CD14-positive monocyte (primary cell): ENCODE measurements around the gene NTRK2. TPM values are rescaled to one million over a fixed set of nuclear protein-coding genes. Genes with fewer than 3 reads are reported as not detected.

Experiments
- DNase-seq, 3 donors: peaks; one replicate each; pipeline ENCODE4 v3.0.0-alpha.2; 2011 to 2022
- H2AFZ ChIP-seq: 2 replicates; pipeline ENCODE4 v1.6.0; 2012; ENCODE audit warnings: mild to moderate bottlenecking, low read depth, low read length, inconsistent platforms; ENCODE audit not compliant: insufficient read depth, poor library complexity, severe bottlenecking
- H3K27ac ChIP-seq, 2 donors: 1 replicate in 1 of 2; 2 replicates in 1 of 2; pipeline ENCODE4 v1.5.1; 2012 to 2013; ENCODE audit warnings: low read length in 2 of 2, control low read depth in 1 of 2, inconsistent platforms in 1 of 2, low read depth in 1 of 2, mild to moderate bottlenecking in 1 of 2
- H3K27me3 ChIP-seq, 2 donors: one replicate each; pipeline versions ENCODE4 v1.6.0 to v1.6.1; 2011 to 2013; ENCODE audit warnings: low read length in 2 of 2; ENCODE audit not compliant: control insufficient read depth in 2 of 2, insufficient read depth in 2 of 2
- H3K36me3 ChIP-seq, 2 donors: replicated peaks in 1 of 2; 1 replicate in 1 of 2; 2 replicates in 1 of 2; pipeline versions ENCODE4 v1.5.1 to v1.6.1; 2012 to 2013; ENCODE audit warnings: low read length in 2 of 2, control low read depth in 1 of 2, inconsistent platforms in 1 of 2, mild to moderate bottlenecking in 1 of 2; ENCODE audit not compliant: insufficient read depth in 2 of 2, control insufficient read depth in 1 of 2
- H3K4me1 ChIP-seq, 2 donors: 1 replicate in 1 of 2; 2 replicates in 1 of 2; pipeline versions ENCODE4 v1.5.1 to v1.6.1; 2012 to 2013; ENCODE audit warnings: low read length in 2 of 2, control low read depth in 1 of 2, inconsistent platforms in 1 of 2, mild to moderate bottlenecking in 1 of 2, moderate library complexity in 1 of 2; ENCODE audit not compliant: insufficient read depth in 2 of 2, control insufficient read depth in 1 of 2
- H3K4me2 ChIP-seq: replicated peaks from 2 replicates; pipeline ENCODE3; 2012; ENCODE audit warnings: low read length, moderate library complexity, mild to moderate bottlenecking; ENCODE audit not compliant: poor library complexity, severe bottlenecking; ENCODE audit errors: extremely low read depth
- H3K4me3 ChIP-seq, 3 experiments: fragments of 200-600 bp in 1 of 3; sonication (generic) in 1 of 3; replicated peaks in 1 of 3; 1 replicate in 2 of 3; 2 replicates in 1 of 3; pipeline ENCODE4 v1.5.1; 2011 to 2013; ENCODE audit warnings: low read length in 3 of 3, mild to moderate bottlenecking in 3 of 3, control low read depth in 2 of 3, low read depth in 2 of 3, inconsistent platforms in 1 of 3, moderate library complexity in 1 of 3
- H3K79me2 ChIP-seq: 2 replicates; pipeline ENCODE4 v1.6.0; 2012; ENCODE audit warnings: mild to moderate bottlenecking, control low read depth, inconsistent platforms, low read length, moderate library complexity; ENCODE audit not compliant: insufficient read depth
- H3K9ac ChIP-seq: 2 replicates; pipeline ENCODE4 v1.6.0; 2017; ENCODE audit warnings: low read length, mild to moderate bottlenecking; ENCODE audit not compliant: insufficient read depth, poor library complexity, severe bottlenecking
- H3K9me3 ChIP-seq, 2 donors: replicated peaks in 1 of 2; 1 replicate in 1 of 2; 2 replicates in 1 of 2; pipeline versions ENCODE4 v1.5.1 to v1.6.1; 2012 to 2013; ENCODE audit warnings: low read length in 2 of 2, control low read depth in 1 of 2; ENCODE audit not compliant: control insufficient read depth in 1 of 2, insufficient read depth in 1 of 2
- H4K20me1 ChIP-seq: 2 replicates; pipeline ENCODE4 v1.6.0; 2012; ENCODE audit warnings: mild to moderate bottlenecking, low read length, control low read depth, moderate library complexity; ENCODE audit not compliant: insufficient read depth
- H3K27ac Mint-ChIP-seq, 7 donors: one replicate each; pipeline ENCODE4 v1.8.0; 2020; ENCODE audit warnings: mild to moderate bottlenecking in 7 of 7, mixed read lengths in 7 of 7, moderate library complexity in 6 of 7, inconsistent platforms in 2 of 7
- H3K27me3 Mint-ChIP-seq, 3 donors: one replicate each; pipeline ENCODE4 v1.8.0; 2021 to 2022; ENCODE audit warnings: low read depth in 3 of 3, mild to moderate bottlenecking in 3 of 3, mixed read lengths in 3 of 3, moderate library complexity in 3 of 3, inconsistent platforms in 1 of 3
- H3K36me3 Mint-ChIP-seq, 2 donors: one replicate each; pipeline ENCODE4 v1.8.0; 2020; ENCODE audit warnings: mixed read lengths in 2 of 2, inconsistent platforms in 1 of 2, mild to moderate bottlenecking in 1 of 2
- H3K4me1 Mint-ChIP-seq: one replicate; pipeline ENCODE4 v1.8.0; 2020; ENCODE audit warnings: mild to moderate bottlenecking, mixed read lengths
- H3K4me3 Mint-ChIP-seq, 2 donors: one replicate each; pipeline ENCODE4 v1.8.0; 2020; ENCODE audit warnings: mild to moderate bottlenecking in 2 of 2, mixed read lengths in 2 of 2, moderate library complexity in 1 of 2
- H3K9me3 Mint-ChIP-seq, 7 donors: one replicate each; pipeline ENCODE4 v1.8.0; 2020 to 2022; ENCODE audit warnings: mixed read lengths in 7 of 7, mild to moderate bottlenecking in 6 of 7, moderate library complexity in 6 of 7, inconsistent platforms in 2 of 7
- WGBS: methylation state at CpG from one replicate; pipeline ENCODE4 v1.1.5; 2013; ENCODE audit warnings: missing lambda C conversion rate; ENCODE audit not compliant: insufficient coverage; 5-methylcytosine and 5-hydroxymethylcytosine counted together
- intact Hi-C, 2 donors: fragments of 100-400 bp; cut with micrococcal nuclease; formaldehyde crosslinking; loops; one replicate each; pipeline versions ENCODE4 v1.15.0 to v1.15.1; 2023
- polyA plus RNA-seq, 3 donors: library from polyadenylated mRNA; depleted of rRNA in 1 of 3; unstranded in 2 of 3; stranded (reverse) in 1 of 3; fragments of 300-500 nt in 2 of 3; fragments of >200 nt in 1 of 3; fragmentation: Illumina TruSeq in 2 of 3; gene quantifications; 1 replicate in 2 of 3; 2 replicates in 1 of 3; pipeline ENCODE4 v1.2.3, GENCODE V29; 2012 to 2021
- TF ChIP-seq, protein P1 (sequence below): fragments of 200-600 bp; IDR thresholded peaks from one replicate; pipeline ENCODE4 v1.8.0; 2022; ENCODE audit warnings: antibody characterized with exemption, mild to moderate bottlenecking

Gene NTRK2
- polyA plus RNA-seq, 3 donors: not detected

DNA sequence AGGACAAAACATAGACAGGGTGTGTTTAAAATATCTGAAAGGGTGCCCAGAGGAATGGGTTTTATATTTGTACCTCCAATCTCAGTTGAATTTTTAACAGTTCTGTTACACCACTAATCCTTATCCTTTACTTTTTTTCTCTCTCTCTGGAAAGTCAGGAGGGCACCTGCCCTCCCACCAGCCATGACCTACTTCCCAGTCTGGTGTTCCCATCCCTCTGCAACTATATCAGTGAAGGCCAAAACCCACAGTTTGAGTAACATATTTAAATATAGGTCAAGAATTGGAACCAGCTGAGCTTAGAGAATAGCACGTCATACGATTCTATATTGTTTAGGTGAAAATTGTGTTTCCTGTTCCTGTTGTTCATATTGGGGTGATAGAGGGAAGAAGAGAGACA is 229.8 kb downstream of the NTRK2 start:
- WGBS: 100% methylated on average over 2 of the region's 2 CpGs
- no peaks in the 10 kb centered on the region for H3K36me3 Mint-ChIP-seq
- Histone ChIP-seq H3K9me3 (no peaks in the 10 kb centered on the region), H3K27ac (no peak overlapping the region), H3K27me3 (no peaks in the 10 kb centered on the region), H3K4me2 (no peak overlapping the region), H4K20me1 (no peaks in the 10 kb centered on the region), H2AFZ (no peak overlapping the region), H3K4me1 (no peaks in the 10 kb centered on the region), H3K9ac (no peak overlapping the region), H3K36me3 (no peaks in the 10 kb centered on the region), H3K79me2 (no peaks in the 10 kb centered on the region), H3K4me3 (no peak overlapping the region)
- no peak overlapping the region for H3K27ac Mint-ChIP-seq
- H3K4me1 Mint-ChIP-seq: no peaks in the 10 kb centered on the region
- DNase-seq: no peak
- H3K9me3 Mint-ChIP-seq: peaks cover 0 to 4% (median 0%) of the 10 kb centered on the region in 7 donors
- TF ChIP-seq, protein P1, sequence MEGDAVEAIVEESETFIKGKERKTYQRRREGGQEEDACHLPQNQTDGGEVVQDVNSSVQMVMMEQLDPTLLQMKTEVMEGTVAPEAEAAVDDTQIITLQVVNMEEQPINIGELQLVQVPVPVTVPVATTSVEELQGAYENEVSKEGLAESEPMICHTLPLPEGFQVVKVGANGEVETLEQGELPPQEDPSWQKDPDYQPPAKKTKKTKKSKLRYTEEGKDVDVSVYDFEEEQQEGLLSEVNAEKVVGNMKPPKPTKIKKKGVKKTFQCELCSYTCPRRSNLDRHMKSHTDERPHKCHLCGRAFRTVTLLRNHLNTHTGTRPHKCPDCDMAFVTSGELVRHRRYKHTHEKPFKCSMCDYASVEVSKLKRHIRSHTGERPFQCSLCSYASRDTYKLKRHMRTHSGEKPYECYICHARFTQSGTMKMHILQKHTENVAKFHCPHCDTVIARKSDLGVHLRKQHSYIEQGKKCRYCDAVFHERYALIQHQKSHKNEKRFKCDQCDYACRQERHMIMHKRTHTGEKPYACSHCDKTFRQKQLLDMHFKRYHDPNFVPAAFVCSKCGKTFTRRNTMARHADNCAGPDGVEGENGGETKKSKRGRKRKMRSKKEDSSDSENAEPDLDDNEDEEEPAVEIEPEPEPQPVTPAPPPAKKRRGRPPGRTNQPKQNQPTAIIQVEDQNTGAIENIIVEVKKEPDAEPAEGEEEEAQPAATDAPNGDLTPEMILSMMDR: no peak
- no peak overlapping the region for H3K4me3 Mint-ChIP-seq
- intact Hi-C loops: no loop called here
- peaks cover 0 to 3% (median 2%) of the 10 kb centered on the region in 3 donors for H3K27me3 Mint-ChIP-seq

DNA sequence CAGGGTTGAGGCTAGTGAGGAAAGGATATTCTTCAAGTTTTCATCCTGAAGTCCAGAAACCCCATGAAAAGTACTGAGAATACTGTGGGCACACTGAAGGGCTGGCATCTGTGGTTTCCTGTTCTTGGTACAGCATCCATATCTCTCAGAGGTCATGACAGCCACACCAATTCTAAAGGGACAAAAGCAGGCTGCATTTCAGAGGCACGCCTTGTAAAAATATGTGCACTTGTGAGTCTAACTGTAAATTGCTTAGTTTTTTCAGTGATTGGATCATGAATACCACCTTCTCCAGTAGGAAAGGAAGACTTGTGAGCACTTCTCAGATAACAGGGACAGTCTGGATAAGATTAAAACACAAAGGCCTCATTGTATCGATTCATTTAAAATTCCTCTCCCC is 230.9 kb downstream of the NTRK2 start:
- no peaks in the 10 kb centered on the region for H3K36me3 ChIP-seq
- H3K27ac Mint-ChIP-seq: no peak overlapping the region
- H4K20me1 ChIP-seq: no peaks in the 10 kb centered on the region
- no peaks in the 10 kb centered on the region for H3K4me1 ChIP-seq
- peaks cover 0 to 4% (median 2%) of the 10 kb centered on the region in 7 donors for H3K9me3 Mint-ChIP-seq
- no peaks in the 10 kb centered on the region for H3K79me2 ChIP-seq
- no peak overlapping the region for H3K4me2 ChIP-seq
- peaks cover 0 to 2% (median 2%) of the 10 kb centered on the region in 3 donors for H3K27me3 Mint-ChIP-seq
- H3K9me3 ChIP-seq: no peaks in the 10 kb centered on the region
- H3K4me3 ChIP-seq: no peak overlapping the region
- H3K27me3 ChIP-seq: no peaks in the 10 kb centered on the region
- no CpG with 5 or more reads among the region's 2 CpGs for WGBS
- H3K36me3 Mint-ChIP-seq: no peaks in the 10 kb centered on the region
- no peak overlapping the region for H3K4me3 Mint-ChIP-seq
- no peak for DNase-seq
- H3K27ac ChIP-seq: no peak overlapping the region
- no peak overlapping the region for H2AFZ ChIP-seq
- intact Hi-C loops: no loop called here
- no peaks in the 10 kb centered on the region for H3K4me1 Mint-ChIP-seq
- TF ChIP-seq, protein P1: no peak
- no peak overlapping the region for H3K9ac ChIP-seq
